ENCODE data around the gene GMIP. TPM values are rescaled to one million over a fixed set of nuclear protein-coding genes. Genes with fewer than 3 reads are reported as not detected.

GMIP gene
- total RNA-seq, 3 donors from 2014 or later (not counting 1 experiment from before 2014, with no cell fraction given), result 134 to 188 (median 150) TPM

GRCh38 chr19:19579533-19580361, 63.7 kb downstream of the GMIP start:
- Histone ChIP-seq H3K36me3 (ENCODE audit: control insufficient read depth, insufficient read depth, low read length) (no peaks in the 10 kb centered on the region), H3K4me1 (ENCODE audit: control insufficient read depth, insufficient read depth, low read length) (no peaks in the 10 kb centered on the region), H3K27ac (ENCODE audit: low read length) (no peak overlapping the region), H3K4me3 (ENCODE audit: low read length) (no peak overlapping the region), H3K9me3 (ENCODE audit: control insufficient read depth, insufficient read depth, low read length) (no peaks in the 10 kb centered on the region), H3K27me3 (ENCODE audit: control insufficient read depth, insufficient read depth, low read length) (no peaks in the 10 kb centered on the region)
- no peak for TF ChIP-seq CTCF (IDR thresholded peaks at IDR 0.05)
- Mint-ChIP-seq H3K4me3 (no peak overlapping the region), H3K36me3 (no peaks in the 10 kb centered on the region), H3K9me3 (no peaks in the 10 kb centered on the region), H3K27ac (peak overlapping the region in 1 of 2 donors; percentile 62), H3K27me3 (ENCODE audit: low read depth in 2 of 2) (no peaks in the 10 kb centered on the region), H3K4me1 (peaks cover 5 to 15% of the 10 kb centered on the region in 2 donors)
- intact Hi-C loops (cut with micrococcal nuclease), result no loop called here
- no peak for ATAC-seq
- 96% methylated on average over 25 of the region's 25 CpGs for WGBS (ENCODE audit: insufficient coverage)
- no peak for DNase-seq

Other genes with a start within 250 kb of the GMIP start
- 100 to 1,000 TPM; 209 to 232 (median 230) TPM for gene GATAD2A, start 238.0 kb downstream of the GMIP start, total RNA-seq
- gene TSSK6, start 128.1 kb downstream of the GMIP start, total RNA-seq, result 1 to 10 TPM; 2.2 to 2.5 (median 2.3) TPM
- 100 to 1,000 TPM; 165 to 191 (median 188) TPM for gene NDUFA13, start 127.4 kb downstream of the GMIP start, total RNA-seq
- 1 to 10 TPM; 4.0 to 6.0 (median 4.3) TPM for gene YJEFN3, start 114.7 kb downstream of the GMIP start, total RNA-seq
- under 1 TPM; 0.05 to 0.20 (median 0.11) TPM for gene CILP2, start 105.4 kb downstream of the GMIP start, total RNA-seq
- 10 to 100 TPM; 10.7 to 15.9 (median 11.1) TPM for gene PBX4, start 25.0 kb downstream of the GMIP start, total RNA-seq
- 10 to 100 TPM; 52.1 to 81.5 (median 56.4) TPM for gene LPAR2, start 15.4 kb downstream of the GMIP start, total RNA-seq
- 10 to 100 TPM; 58.1 to 73.2 (median 67.7) TPM for gene ATP13A1, start 20.0 kb upstream of the GMIP start, total RNA-seq
- 10 to 100 TPM; 35.7 to 58.7 (median 41.0) TPM for gene ZNF101, start 25.2 kb upstream of the GMIP start, total RNA-seq
- gene ZNF14, start 89.5 kb upstream of the GMIP start, total RNA-seq, result 10 to 100 TPM; 12.7 to 18.6 (median 14.0) TPM
- gene ZNF506, start 178.1 kb upstream of the GMIP start, total RNA-seq, result 10 to 100 TPM; 35.0 to 62.8 (median 44.0) TPM
- gene ZNF253, start 222.2 kb upstream of the GMIP start, total RNA-seq, result 10 to 100 TPM in 2 of 3 donors, 1 to 10 TPM in 1; 8.6 to 14.7 (median 10.1) TPM

Data from natural killer cell (primary cell).